Naive B cell (primary cell): ENCODE measurements around the gene MTA2. TPM values are rescaled to one million over a fixed set of nuclear protein-coding genes. Genes with fewer than 3 reads are reported as not detected.
"Not testable (repeated sequence)": the region's sequence is repeated elsewhere in the genome, so short reads cannot be mapped to it uniquely, and the experiment has no call there.

Experiments used
- ATAC-seq, 2 donors: fragments of 150-1000 bp; cut with Tn5 transposase; 2 replicates each; pipeline ENCODE4 v1.10.0; 2021; ENCODE audit warnings: low read depth in 2 of 2, mild to moderate bottlenecking in 2 of 2, moderate library complexity in 2 of 2
- DNase-seq: peaks from one replicate; pipeline ENCODE4 v3.0.0; 2022
- H3K27ac Mint-ChIP-seq, 6 donors: one replicate each; pipeline ENCODE4 v1.8.0; 2020 to 2022; ENCODE audit warnings: mild to moderate bottlenecking in 6 of 6, mixed read lengths in 6 of 6, moderate library complexity in 5 of 6, inconsistent platforms in 2 of 6
- H3K27me3 Mint-ChIP-seq, 3 donors: one replicate each; pipeline ENCODE4 v1.8.0; 2021 to 2022; ENCODE audit warnings: mixed read lengths in 3 of 3, mild to moderate bottlenecking in 1 of 3
- H3K36me3 Mint-ChIP-seq, 2 donors: one replicate each; pipeline ENCODE4 v1.8.0; 2020 to 2022; ENCODE audit warnings: mixed read lengths in 2 of 2, inconsistent platforms in 1 of 2, mild to moderate bottlenecking in 1 of 2
- H3K4me1 Mint-ChIP-seq, 3 donors: one replicate each; pipeline ENCODE4 v1.8.0; 2020 to 2022; ENCODE audit warnings: mixed read lengths in 3 of 3, inconsistent platforms in 1 of 3, mild to moderate bottlenecking in 1 of 3, moderate library complexity in 1 of 3
- H3K4me3 Mint-ChIP-seq, 8 donors: one replicate each; pipeline ENCODE4 v1.8.0; 2020 to 2022; ENCODE audit warnings: mild to moderate bottlenecking in 8 of 8, mixed read lengths in 8 of 8, moderate library complexity in 8 of 8, inconsistent platforms in 2 of 8
- H3K9me3 Mint-ChIP-seq, 7 donors: one replicate each; pipeline ENCODE4 v1.8.0; 2020 to 2022; ENCODE audit warnings: mixed read lengths in 7 of 7, mild to moderate bottlenecking in 5 of 7, inconsistent platforms in 2 of 7, moderate library complexity in 1 of 7
- polyA plus RNA-seq, 6 donors: library from polyadenylated mRNA; unstranded; fragments of 300-500 nt; fragmentation: Illumina TruSeq; gene quantifications; one replicate each; pipeline ENCODE4 v1.2.3, GENCODE V29; 2021; ENCODE audit warnings: low read depth in 6 of 6

Gene MTA2
- polyA plus RNA-seq, 6 donors from 2014 or later, result 3.4 to 27.5 (median 17.8) TPM

GRCh38 chr11:62575837-62576236, 25.8 kb downstream of the MTA2 start:
- peak overlapping the region in 7 of 8 donors; percentile 69 to 100 (median 96) for H3K4me3 Mint-ChIP-seq
- peaks cover 34 to 50% (median 43%) of the 10 kb centered on the region in 3 donors for H3K4me1 Mint-ChIP-seq
- no peaks in the 10 kb centered on the region for H3K27me3 Mint-ChIP-seq
- no peak for ATAC-seq
- H3K27ac Mint-ChIP-seq, result peak overlapping the region in 2 of 6 donors; percentile 86 to 97
- H3K9me3 Mint-ChIP-seq, result no peaks in the 10 kb centered on the region
- no peak for DNase-seq
- peaks cover 15 to 23% of the 10 kb centered on the region in 2 donors for H3K36me3 Mint-ChIP-seq

- no peak for DNase-seq
- Mint-ChIP-seq H3K27ac (peak overlapping the region; percentile 41 to 98 (median 94)), H3K4me3 (peak overlapping the region; percentile 96 to 100 (median 98)), H3K27me3 (no peaks in the 10 kb centered on the region), H3K4me1 (peaks cover 37 to 53% (median 48%) of the 10 kb centered on the region in 3 donors), H3K36me3 (peaks cover 17 to 24% of the 10 kb centered on the region in 2 donors), H3K9me3 (no peaks in the 10 kb centered on the region)
- ATAC-seq, result no peak
Measured at GRCh38 chr11:62575156-62575555, 26.5 kb downstream of the MTA2 start.

DNA sequence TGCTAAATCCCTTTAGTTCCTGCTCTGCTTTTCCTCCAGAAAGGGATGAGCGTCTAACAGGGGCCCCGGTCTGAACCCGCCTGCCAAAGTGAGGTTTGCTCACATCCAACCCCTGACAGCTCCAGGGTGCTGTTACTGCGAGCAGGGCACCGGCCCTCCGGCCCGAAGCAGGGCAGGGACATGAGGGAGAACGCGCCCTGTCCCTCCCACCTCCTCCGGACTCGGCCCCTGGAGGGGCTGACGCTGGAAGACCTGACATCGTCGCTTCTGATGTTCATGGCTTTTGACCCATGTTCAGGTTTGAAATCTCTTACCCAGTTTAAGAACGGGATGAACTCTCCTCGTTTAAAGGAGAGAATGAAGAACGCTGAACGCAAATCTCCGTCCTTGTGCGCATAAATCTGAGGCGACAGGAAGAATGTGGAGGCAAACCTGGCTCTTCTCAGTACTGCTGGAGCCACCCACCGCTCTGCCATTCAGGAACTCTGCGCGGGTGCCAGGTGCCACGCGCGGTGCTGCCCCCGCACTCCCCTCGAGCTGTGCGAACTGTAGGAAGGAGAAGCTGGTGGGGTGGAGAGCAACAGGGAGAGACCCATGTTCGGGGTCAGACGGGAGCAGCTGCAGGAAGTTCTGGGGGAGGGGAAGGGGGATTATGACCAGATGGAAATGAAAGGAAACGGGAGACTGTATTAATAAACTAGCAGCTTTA, 27.1 kb downstream of the MTA2 start:
- peak; percentile 2 for ATAC-seq
- Mint-ChIP-seq H3K4me1 (peaks cover 38 to 54% (median 53%) of the 10 kb centered on the region in 3 donors), H3K9me3 (no peaks in the 10 kb centered on the region)

GRCh38 chr11:62573592-62574362, 27.9 kb downstream of the MTA2 start, which contains the start of gene EEF1G:
TSS of gene EEF1G (minus strand) at chr11:62573891. CDS start at chr11:62573842, 49 bp downstream.
- peak within 1 kb of the TSS; percentile 96 to 100 (median 98) for H3K4me3 Mint-ChIP-seq
- H3K4me1 Mint-ChIP-seq, result peaks cover 38 to 54% (median 53%) of the 10 kb centered on the region in 3 donors
- DNase-seq, result peak; percentile 99
- no peaks in the 10 kb centered on the region for H3K9me3 Mint-ChIP-seq
- H3K27ac Mint-ChIP-seq, result peak within 1 kb of the TSS; percentile 96 to 98 (median 98)
- no peaks in the 10 kb centered on the region for H3K27me3 Mint-ChIP-seq
- H3K36me3 Mint-ChIP-seq, result peaks cover 17 to 24% of the 10 kb centered on the region in 2 donors
- peak; percentile 89 to 90 for ATAC-seq

More for the DNA sequence above, 27.1 kb downstream of the MTA2 start:
- peak overlapping the region; percentile 96 to 98 (median 98) for H3K27ac Mint-ChIP-seq
- no peak for DNase-seq
- no peaks in the 10 kb centered on the region for H3K27me3 Mint-ChIP-seq
- H3K36me3 Mint-ChIP-seq, result peaks cover 17 to 24% of the 10 kb centered on the region in 2 donors
- peak overlapping the region; percentile 96 to 100 (median 98) for H3K4me3 Mint-ChIP-seq

GRCh38 chr11:62573006-62573591, 28.6 kb downstream of the MTA2 start:
- Mint-ChIP-seq H3K36me3 (peaks cover 17 to 24% of the 10 kb centered on the region in 2 donors), H3K27ac (peak overlapping the region; percentile 96 to 98 (median 98)), H3K4me3 (peak overlapping the region; percentile 96 to 100 (median 98)), H3K4me1 (peaks cover 38 to 54% (median 53%) of the 10 kb centered on the region in 3 donors), H3K9me3 (no peaks in the 10 kb centered on the region), H3K27me3 (no peaks in the 10 kb centered on the region)
- ATAC-seq (peak; percentile 12 to 25), DNase-seq (peak; percentile 28)

- ATAC-seq, result no peak
- Mint-ChIP-seq H3K36me3 (peaks cover 17 to 22% of the 10 kb centered on the region in 2 donors), H3K4me3 (peak overlapping the region; percentile 96 to 100 (median 98)), H3K9me3 (no peaks in the 10 kb centered on the region), H3K27me3 (no peaks in the 10 kb centered on the region), H3K4me1 (peaks cover 38 to 55% (median 55%) of the 10 kb centered on the region in 3 donors), H3K27ac (peak overlapping the region; percentile 94 to 98 (median 97))
- DNase-seq, result no peak
Measured at GRCh38 chr11:62572431-62572830, 29.2 kb downstream of the MTA2 start.

GRCh38 chr11:62571493-62571892, 30.2 kb downstream of the MTA2 start:
- not testable (repeated sequence) for H3K9me3 Mint-ChIP-seq, ATAC-seq, DNase-seq, H3K27me3 Mint-ChIP-seq
- Mint-ChIP-seq H3K4me3 (peak overlapping the region in 4 of 8 donors; percentile 3 to 76 (median 28)), H3K27ac (peak overlapping the region in 5 of 6 donors; percentile 1 to 97 (median 23)), H3K4me1 (peaks cover 38 to 64% (median 61%) of the 10 kb centered on the region in 3 donors), H3K36me3 (peaks cover 17 to 27% of the 10 kb centered on the region in 2 donors)

DNA sequence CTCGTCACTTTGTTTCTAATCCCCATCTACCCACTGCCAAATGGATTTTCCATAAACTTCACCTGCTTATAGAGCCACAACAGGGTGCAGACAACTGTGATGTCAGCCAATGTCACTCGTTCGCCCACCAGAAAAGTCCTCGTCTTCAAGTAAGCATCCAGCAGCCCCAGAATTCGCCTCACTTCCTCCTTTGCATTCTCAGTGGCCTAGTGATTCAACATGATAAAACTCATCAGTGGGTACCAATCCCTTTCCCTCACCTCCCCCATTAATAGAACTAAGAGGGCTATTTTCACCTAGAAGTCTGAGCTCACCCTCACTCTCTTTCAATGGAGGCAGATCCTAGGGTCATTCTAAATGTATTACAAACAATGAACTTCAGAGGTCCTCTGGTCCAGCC, 30.8 kb downstream of the MTA2 start:
- not testable (repeated sequence) for H3K9me3 Mint-ChIP-seq, ATAC-seq, DNase-seq, H3K27me3 Mint-ChIP-seq
- peak overlapping the region; percentile 2 to 67 (median 14) for H3K27ac Mint-ChIP-seq
- H3K4me1 Mint-ChIP-seq, result peaks cover 38 to 65% (median 64%) of the 10 kb centered on the region in 3 donors
- peaks cover 17 to 33% of the 10 kb centered on the region in 2 donors for H3K36me3 Mint-ChIP-seq
- H3K4me3 Mint-ChIP-seq, result peak overlapping the region in 3 of 8 donors; percentile 2 to 76 (median 37)

DNA sequence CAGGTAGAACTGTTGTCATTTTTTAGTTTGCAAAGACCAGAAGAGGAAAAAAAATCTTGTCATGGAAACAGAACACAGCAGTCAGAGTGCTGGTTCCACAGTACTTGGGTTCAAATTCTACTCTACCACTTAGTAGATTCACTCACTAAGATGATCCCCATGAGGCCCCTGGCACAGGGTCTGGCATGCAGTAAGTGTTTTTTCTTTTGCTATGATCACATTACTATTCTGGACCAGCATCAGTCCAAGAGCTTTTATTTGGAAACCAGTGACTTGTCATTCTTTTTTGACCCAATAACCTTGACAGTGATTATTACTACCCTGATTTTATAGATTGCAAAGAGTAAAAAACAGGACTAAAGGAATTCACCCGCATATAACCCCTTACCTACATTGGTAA, 32.1 kb downstream of the MTA2 start:
- Mint-ChIP-seq H3K27ac (peak overlapping the region in 2 of 6 donors; percentile 9 to 59), H3K4me1 (peaks cover 29 to 59% (median 57%) of the 10 kb centered on the region in 3 donors), H3K27me3 (no peaks in the 10 kb centered on the region), H3K36me3 (peaks cover 17 to 33% of the 10 kb centered on the region in 2 donors), H3K4me3 (no peak overlapping the region), H3K9me3 (no peaks in the 10 kb centered on the region)
- no peak for DNase-seq
- ATAC-seq, result no peak

GRCh38 chr11:62567018-62567633, 34.5 kb downstream of the MTA2 start:
- Mint-ChIP-seq H3K4me3 (peak overlapping the region in 5 of 8 donors; percentile 32 to 69 (median 39)), H3K36me3 (peaks cover 14 to 32% of the 10 kb centered on the region in 2 donors), H3K27ac (peak overlapping the region; percentile 60 to 90 (median 72)), H3K27me3 (no peaks in the 10 kb centered on the region), H3K4me1 (peaks cover 15 to 38% (median 35%) of the 10 kb centered on the region in 3 donors), H3K9me3 (no peaks in the 10 kb centered on the region)
- no peak for DNase-seq
- ATAC-seq, result peak in 1 of 2 donors; percentile 78

- H3K27me3 Mint-ChIP-seq, result no peaks in the 10 kb centered on the region
- H3K27ac Mint-ChIP-seq, result peak overlapping the region in 2 of 6 donors; percentile 74 to 86
- H3K4me3 Mint-ChIP-seq, result peak overlapping the region in 1 of 8 donors; percentile 36
- H3K4me1 Mint-ChIP-seq, result peaks cover 12 to 32% (median 29%) of the 10 kb centered on the region in 3 donors
- H3K36me3 Mint-ChIP-seq, result peaks cover 13 to 23% of the 10 kb centered on the region in 2 donors
- no peak for DNase-seq
- H3K9me3 Mint-ChIP-seq, result no peaks in the 10 kb centered on the region
- no peak for ATAC-seq
Measured at GRCh38 chr11:62566247-62566646, 35.4 kb downstream of the MTA2 start.

- H3K4me3 Mint-ChIP-seq, result no peak overlapping the region
- H3K9me3 Mint-ChIP-seq, result no peaks in the 10 kb centered on the region
- H3K27me3 Mint-ChIP-seq, result no peaks in the 10 kb centered on the region
- DNase-seq (no peak), ATAC-seq (no peak)
- H3K36me3 Mint-ChIP-seq, result peaks cover 7 to 17% of the 10 kb centered on the region in 2 donors
- peaks cover 12 to 31% (median 28%) of the 10 kb centered on the region in 3 donors for H3K4me1 Mint-ChIP-seq
- peak overlapping the region in 3 of 6 donors; percentile 16 to 78 (median 74) for H3K27ac Mint-ChIP-seq
Measured at GRCh38 chr11:62565100-62565802, 36.4 kb downstream of the MTA2 start.
